Thoracic aorta (tissue), 2 donors: ENCODE data around the gene ATRNL1. TPM values are rescaled to one million over a fixed set of nuclear protein-coding genes. Genes with fewer than 3 reads are reported as not detected.

Source experiments
- ATAC-seq: fragments of 150-250 bp; one replicate; pipeline ENCODE4 v1.8.0; 2017; ENCODE audit warnings: low read depth; ENCODE audit not compliant: insufficient number of reproducible peaks, low FRiP score
- DNase-seq: peaks from one replicate; pipeline ENCODE4 v3.0.0-alpha.2; 2020; ENCODE audit warnings: low spot score
- H3K27ac ChIP-seq, 2 donors: fragments of 200-600 bp; sonication (generic); 1 replicate in 1 of 2; 2 replicates in 1 of 2; pipeline ENCODE4 v1.5.1; 2016; ENCODE audit warnings: mild to moderate bottlenecking in 2 of 2, moderate library complexity in 2 of 2
- H3K27me3 ChIP-seq: fragments of 200-600 bp; sonication (generic); replicated peaks from 2 replicates; pipeline ENCODE4 v1.6.0; 2016; ENCODE audit warnings: mild to moderate bottlenecking; ENCODE audit not compliant: insufficient read depth
- H3K36me3 ChIP-seq: fragments of 200-600 bp; sonication (generic); one replicate; pipeline ENCODE4 v1.5.1; 2016
- H3K4me1 ChIP-seq, 2 donors: fragments of 200-600 bp; sonication (generic); 1 replicate in 1 of 2; 2 replicates in 1 of 2; pipeline versions ENCODE4 v1.5.1 to v1.6.0; 2016; ENCODE audit warnings: low read depth in 2 of 2, mild to moderate bottlenecking in 1 of 2; ENCODE audit not compliant: control insufficient read depth in 1 of 2
- H3K4me3 ChIP-seq: fragments of 200-600 bp; sonication (generic); 2 replicates; pipeline ENCODE4 v1.5.1; 2016; ENCODE audit warnings: mild to moderate bottlenecking
- H3K9me3 ChIP-seq: fragments of 200-600 bp; sonication (generic); 2 replicates; pipeline ENCODE4 v1.5.1; 2016
- total RNA-seq, 2 donors: library from RNA; depleted of rRNA; stranded (reverse); fragments of >200 nt; gene quantifications; one replicate each; pipeline versions ENCODE4 v1.1.0 to v1.2.3, GENCODE V29; 2016
- TF ChIP-seq, protein P1 (sequence below): fragments of 200-600 bp; sonication (generic); IDR thresholded peaks from one replicate; pipeline ENCODE4 v1.5.1; 2019; ENCODE audit warnings: antibody characterized with exemption

Gene ATRNL1
- total RNA-seq, 2 donors from 2014 or later, result 24.6 to 57.4 TPM

- Histone ChIP-seq H3K9me3 (no peaks in the 10 kb centered on the region), H3K4me3 (no peak overlapping the region), H3K4me1 (no peaks in the 10 kb centered on the region), H3K27me3 (no peaks in the 10 kb centered on the region), H3K36me3 (no peaks in the 10 kb centered on the region), H3K27ac (no peak overlapping the region)
- DNase-seq (no peak), ATAC-seq (no peak)
- TF ChIP-seq, protein P1, sequence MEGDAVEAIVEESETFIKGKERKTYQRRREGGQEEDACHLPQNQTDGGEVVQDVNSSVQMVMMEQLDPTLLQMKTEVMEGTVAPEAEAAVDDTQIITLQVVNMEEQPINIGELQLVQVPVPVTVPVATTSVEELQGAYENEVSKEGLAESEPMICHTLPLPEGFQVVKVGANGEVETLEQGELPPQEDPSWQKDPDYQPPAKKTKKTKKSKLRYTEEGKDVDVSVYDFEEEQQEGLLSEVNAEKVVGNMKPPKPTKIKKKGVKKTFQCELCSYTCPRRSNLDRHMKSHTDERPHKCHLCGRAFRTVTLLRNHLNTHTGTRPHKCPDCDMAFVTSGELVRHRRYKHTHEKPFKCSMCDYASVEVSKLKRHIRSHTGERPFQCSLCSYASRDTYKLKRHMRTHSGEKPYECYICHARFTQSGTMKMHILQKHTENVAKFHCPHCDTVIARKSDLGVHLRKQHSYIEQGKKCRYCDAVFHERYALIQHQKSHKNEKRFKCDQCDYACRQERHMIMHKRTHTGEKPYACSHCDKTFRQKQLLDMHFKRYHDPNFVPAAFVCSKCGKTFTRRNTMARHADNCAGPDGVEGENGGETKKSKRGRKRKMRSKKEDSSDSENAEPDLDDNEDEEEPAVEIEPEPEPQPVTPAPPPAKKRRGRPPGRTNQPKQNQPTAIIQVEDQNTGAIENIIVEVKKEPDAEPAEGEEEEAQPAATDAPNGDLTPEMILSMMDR, result no peak
Measured at GRCh38 chr10:115628616-115629015, 535.5 kb downstream of the ATRNL1 start.

- H3K9me3 ChIP-seq, result no peaks in the 10 kb centered on the region
- ATAC-seq (no peak), DNase-seq (no peak)
- no peak overlapping the region for H3K27ac ChIP-seq
- no peaks in the 10 kb centered on the region for H3K36me3 ChIP-seq
- H3K27me3 ChIP-seq, result no peaks in the 10 kb centered on the region
- TF ChIP-seq, protein P1, result no peak
- no peak overlapping the region for H3K4me3 ChIP-seq
- no peaks in the 10 kb centered on the region for H3K4me1 ChIP-seq
Measured at GRCh38 chr10:115638246-115638645, 545.1 kb downstream of the ATRNL1 start.

DNA sequence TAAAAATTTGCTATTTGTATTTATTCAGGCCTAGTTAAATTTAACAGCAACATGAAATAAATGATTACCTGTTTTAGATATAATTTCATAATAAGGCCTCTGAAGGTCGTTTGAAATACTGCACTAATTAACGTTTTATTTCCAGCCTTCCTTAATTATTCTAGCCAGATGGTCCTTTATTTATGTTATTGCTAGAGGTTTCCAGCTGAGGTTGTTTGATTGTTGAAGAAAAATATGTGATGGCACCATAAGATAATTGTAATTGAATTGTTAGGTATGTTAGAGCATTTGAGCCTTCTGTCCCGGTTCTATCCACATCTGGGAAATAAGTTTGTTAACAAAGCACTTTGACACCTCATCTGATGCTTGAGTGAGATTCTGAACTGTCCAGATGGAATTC is 556.1 kb downstream of the ATRNL1 start:
- no peak for DNase-seq
- Histone ChIP-seq H3K9me3 (no peaks in the 10 kb centered on the region), H3K4me1 (no peaks in the 10 kb centered on the region), H3K4me3 (no peak overlapping the region), H3K27me3 (no peaks in the 10 kb centered on the region), H3K36me3 (no peaks in the 10 kb centered on the region), H3K27ac (no peak overlapping the region)
- TF ChIP-seq, protein P1, result no peak
- no peak for ATAC-seq

DNA sequence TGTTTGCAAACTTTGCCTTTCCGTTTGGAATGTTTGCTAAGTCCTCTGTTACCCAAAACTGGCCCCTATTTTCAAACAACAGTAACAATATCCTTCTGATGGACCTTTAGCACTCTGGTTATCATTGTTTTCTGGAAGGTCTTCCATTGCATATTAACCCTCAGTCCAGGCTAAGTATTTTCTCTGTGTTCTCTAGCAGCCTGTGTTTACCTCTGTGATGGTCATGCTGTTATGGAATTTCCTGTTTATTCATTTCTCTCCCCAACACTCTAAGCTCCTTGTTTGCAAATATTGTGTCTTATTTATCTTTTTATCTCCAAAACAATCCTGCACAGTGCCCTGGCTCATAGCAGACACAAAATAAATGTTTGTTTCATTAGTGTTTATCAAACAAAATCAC is 560.3 kb downstream of the ATRNL1 start:
- ATAC-seq (no peak), DNase-seq (no peak)
- no peaks in the 10 kb centered on the region for H3K9me3 ChIP-seq
- TF ChIP-seq, protein P1, result no peak
- no peak overlapping the region for H3K4me3 ChIP-seq
- H3K36me3 ChIP-seq, result no peaks in the 10 kb centered on the region
- H3K27ac ChIP-seq, result no peak overlapping the region
- no peaks in the 10 kb centered on the region for H3K27me3 ChIP-seq
- H3K4me1 ChIP-seq, result no peaks in the 10 kb centered on the region

DNA sequence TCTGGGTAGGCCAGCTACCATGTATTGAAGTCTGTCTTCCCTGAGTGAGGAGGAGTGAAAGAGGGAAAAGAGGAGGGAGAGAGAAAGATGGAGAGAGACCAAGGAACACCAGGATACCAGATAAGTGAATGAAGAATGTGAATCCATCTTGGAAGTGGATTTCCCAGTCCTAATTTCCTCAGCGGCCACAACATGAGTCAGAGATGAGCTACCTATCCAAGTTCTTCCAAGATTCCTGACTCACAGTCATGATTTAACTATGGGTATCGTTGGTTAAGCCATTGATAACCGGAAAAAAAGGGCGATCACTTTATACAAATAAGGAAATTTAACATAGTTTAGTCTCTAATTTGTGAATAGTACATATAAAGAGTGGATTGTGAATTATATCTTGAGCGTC is 561.8 kb downstream of the ATRNL1 start:
- no peaks in the 10 kb centered on the region for H3K4me1 ChIP-seq
- no peak for DNase-seq
- H3K36me3 ChIP-seq, result no peaks in the 10 kb centered on the region
- H3K27ac ChIP-seq, result no peak overlapping the region
- no peaks in the 10 kb centered on the region for H3K27me3 ChIP-seq
- no peak overlapping the region for H3K4me3 ChIP-seq
- no peaks in the 10 kb centered on the region for H3K9me3 ChIP-seq
- TF ChIP-seq, protein P1, result no peak
- no peak for ATAC-seq
